ENCODE data around the gene UBE2E3.
"Not testable (repeated sequence)": the region's sequence is repeated elsewhere in the genome, so short reads cannot be mapped to it uniquely, and the experiment has no call there.

UBE2E3 gene

DNA sequence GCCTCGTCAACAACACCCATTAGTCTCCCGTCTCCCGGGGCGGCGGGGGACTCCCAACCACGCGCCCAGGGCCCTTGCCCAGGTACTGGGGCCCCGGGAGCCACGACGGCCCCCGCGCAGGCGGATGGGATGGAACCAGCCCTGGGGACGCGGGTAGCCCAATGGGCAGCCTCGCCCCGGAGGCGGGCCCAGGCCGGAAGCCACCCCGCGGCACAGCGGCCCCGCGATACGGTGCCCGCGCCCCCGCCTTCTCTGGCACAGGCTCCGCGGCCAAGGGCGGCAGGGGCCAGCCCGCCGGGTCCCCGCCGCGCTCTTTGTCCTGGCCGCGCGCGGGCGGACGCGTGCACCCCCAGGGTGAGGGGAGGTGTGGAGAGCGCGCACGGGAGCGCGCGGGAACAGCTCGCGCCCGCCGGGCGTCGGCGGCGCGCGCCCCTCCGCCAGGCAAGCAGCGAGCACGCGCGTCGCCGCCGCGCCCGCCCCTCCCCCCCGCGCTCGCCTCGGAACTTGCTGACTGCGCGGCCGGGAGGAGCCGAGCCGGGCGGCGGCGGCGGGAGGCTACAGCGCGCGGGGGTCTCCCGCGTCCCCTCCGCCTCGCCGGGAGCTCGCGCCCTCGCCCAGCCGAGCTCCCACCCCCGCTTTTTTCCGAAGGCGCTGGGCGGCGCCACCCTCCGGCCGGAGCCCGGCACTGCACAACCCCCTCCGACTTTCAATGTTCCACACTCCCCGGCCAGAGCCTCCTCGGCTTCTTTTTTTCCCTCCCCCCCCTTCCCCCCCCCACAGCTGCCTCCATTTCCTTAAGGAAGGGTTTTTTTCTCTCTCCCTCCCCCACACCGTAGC lies at the start of gene UBE2E3:
UBE2E3 (plus strand) TSS at position 500 of the 837 bp plus-strand sequence. CDS start 1,438 bp downstream, outside the sequence.
- DNase-seq, result peak in 50 of 51 donors; percentile 36 to 94 (median 82)

- DNase-seq, result no peak
These were observed 48.6 kb upstream of the UBE2E3 start for GRCh38 chr2:180931841-180932240.

- DNase-seq, result no peak
These were observed 47.1 kb upstream of the UBE2E3 start for GRCh38 chr2:180933332-180933731.

DNA sequence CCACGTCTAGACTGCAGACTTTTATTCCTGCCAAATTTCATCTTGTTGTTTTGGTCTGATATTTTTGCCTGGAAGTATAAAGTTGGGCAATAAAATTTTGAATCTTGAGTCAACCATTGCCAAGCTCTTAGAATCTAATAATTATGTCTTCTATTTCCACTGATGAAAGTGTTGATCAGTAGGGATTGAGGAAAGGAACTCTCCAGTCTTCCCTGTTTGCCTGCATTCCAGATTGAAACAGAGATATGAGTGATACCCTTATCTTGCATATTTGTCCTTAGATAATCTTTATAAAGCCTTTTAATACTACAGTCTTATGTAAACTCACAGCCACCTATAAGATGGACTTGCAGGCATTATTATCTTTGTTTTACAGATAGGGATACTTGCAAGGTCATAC lies 45.5 kb upstream of the UBE2E3 start:
- DNase-seq, result no peak

DNA sequence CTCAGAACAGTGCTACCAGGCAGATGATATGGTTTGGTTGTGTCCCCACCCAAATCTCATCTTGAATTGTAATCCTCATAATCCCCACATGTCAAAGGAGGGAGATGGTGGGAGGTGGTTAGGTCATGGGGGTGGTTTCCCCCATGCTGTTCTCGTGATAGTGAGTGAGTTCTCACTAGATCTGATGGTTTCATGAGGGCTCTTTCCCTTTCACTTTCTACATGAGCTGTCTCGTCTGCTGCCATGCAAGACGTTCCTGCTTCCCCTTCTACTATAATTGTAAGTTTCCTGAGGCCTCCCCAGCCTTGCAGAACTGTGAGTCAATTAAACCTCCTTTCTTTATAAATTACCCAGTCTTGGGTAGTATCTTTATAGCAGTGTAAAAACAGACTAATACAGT lies 42.9 kb upstream of the UBE2E3 start:
- not testable (repeated sequence) for DNase-seq

GRCh38 chr2:180938451-180938850 lies 42.0 kb upstream of the UBE2E3 start:
- DNase-seq, result no peak

- no peak for DNase-seq
These were observed 37.1 kb upstream of the UBE2E3 start for GRCh38 chr2:180943275-180943674.

DNA sequence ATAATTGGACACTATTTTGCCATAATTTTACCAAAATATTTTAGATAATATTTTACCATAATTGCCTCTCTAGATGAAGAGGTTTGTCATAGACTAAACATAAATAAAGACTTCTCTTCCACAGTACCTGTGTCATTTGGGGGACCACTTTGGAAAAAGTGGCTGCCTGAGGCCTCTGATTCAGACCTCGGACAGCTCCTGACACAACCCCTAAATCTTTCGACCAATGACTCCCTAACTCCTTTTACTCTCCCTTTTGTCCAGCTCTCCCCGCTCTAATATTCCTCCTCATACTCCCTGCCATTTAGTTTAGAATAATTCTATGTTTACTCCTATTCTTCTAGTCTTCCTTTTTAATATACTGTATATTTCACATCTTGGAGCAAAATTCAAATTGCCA lies 36.0 kb upstream of the UBE2E3 start:
- no peak for DNase-seq

DNA sequence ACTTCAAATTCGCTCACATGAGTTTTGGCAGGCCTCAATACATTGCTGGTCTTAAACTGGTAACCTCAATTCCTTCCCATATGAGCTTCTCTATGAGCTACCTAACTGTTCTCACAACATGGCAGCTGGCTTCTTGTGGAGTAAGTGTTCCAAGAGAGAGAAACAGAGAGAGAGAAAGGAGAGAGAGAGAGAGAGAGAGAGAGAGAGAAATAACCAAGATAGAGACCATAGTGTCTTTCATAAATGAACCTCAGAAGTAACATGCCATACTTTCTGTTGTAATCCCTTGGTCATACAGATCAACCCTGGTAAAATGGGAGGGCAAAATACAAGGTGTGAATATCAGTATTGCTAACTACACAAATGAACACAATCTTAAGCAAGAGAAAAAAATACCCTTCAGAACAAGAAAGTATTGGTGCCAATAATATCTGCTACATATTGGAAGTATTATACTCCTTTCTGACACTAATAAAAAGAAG lies 33.2 kb upstream of the UBE2E3 start:
- DNase-seq, result no peak

- no peak for DNase-seq
These were observed 30.5 kb upstream of the UBE2E3 start for GRCh38 chr2:180949896-180950295.

DNA sequence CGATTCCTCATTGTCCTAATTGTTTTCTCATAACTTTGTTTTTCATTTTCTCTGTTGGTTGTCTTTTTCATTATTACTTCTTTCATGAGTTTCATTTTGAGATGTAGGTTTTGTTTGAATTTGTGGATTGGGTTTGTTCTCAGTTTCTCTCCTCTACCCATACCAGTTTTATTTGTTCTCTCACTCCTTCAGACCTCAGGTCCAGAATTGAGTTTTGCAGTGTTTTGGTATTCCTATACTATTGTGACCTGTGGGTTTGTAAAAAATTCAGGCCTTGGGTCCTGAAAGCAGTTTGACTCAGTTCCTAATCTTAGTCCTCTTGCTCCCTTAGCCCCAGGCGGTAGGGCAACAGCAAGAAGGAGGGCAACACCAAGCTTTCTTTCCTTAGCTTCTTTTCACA lies 28.3 kb upstream of the UBE2E3 start:
- no peak for DNase-seq

GRCh38 chr2:180952731-180953336 lies 27.6 kb upstream of the UBE2E3 start:
- no peak for DNase-seq

DNA sequence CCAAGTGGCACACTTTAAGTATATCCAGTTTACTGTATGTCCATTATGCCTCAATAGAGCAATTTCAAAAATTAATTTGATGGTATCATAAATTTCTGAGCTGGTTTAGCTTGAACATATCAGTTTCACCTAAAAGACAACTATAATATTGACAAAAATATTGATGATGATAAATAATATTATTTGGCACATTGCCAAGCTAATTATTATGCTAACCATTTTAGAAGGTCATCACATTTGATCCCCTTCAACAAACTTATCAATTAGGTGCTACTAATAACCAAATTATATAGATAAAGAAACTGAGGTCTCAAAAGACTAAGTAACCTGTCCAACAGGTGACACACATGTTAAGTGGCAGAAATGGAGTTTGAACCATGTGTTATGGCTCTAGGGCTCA lies 26.9 kb upstream of the UBE2E3 start:
- DNase-seq, result no peak

DNA sequence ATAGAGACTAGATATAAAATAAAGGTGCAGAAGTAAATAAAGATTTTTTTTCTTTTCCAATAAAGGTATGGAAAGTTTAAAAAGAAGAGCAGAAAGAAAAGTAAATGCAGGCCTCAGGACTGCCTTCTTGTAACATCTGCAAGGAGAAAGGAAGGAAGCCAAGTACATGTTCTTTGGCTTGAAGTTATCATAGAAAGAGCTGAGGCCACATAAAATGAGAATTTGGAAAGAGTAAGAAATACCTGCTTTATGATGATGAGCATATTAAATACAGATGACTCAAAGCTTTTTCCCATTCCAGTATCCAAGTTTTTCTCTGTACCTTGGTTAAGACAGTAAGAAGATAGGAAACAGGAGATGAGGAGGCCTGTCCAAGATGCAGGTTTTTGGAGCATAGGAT lies 25.3 kb upstream of the UBE2E3 start:
- DNase-seq, result no peak

DNA sequence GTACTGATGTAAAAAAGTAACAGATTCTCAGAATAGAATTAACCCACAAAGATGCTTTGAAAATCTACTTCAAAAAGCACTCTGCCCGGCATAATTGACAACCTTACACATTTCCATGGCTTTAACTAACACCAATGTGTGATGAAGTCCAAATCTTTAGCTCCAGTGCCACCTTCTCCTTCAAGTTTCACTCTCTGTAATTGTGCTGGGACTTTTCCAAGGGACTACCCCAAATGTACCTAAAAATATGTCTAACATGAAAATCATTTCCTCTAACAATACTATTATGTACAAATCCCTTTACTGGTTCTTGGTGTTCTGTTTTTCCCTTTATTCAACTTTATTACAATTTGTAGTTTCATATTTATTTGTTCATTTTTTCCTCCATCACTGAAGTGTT lies 20.6 kb upstream of the UBE2E3 start:
- no peak for DNase-seq

DNA sequence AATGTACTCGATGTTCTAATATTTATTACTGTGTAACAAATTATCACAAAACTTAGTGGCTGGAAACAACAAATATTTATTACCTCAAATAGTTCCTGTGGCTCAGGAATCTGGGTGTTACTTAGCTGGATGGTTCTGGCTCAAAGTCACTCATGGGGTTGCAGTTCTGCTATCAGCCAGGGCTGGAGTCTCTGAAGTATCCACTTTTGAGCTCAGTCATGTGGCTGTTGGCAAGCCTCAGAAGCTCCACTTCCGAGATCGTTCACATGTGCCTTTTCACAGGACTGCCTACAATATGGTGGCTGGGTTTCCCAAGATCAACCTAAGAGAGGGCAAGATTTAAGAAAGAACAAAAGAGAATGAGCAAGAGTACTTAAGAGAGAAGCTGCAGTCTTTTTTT lies 19.4 kb upstream of the UBE2E3 start:
- DNase-seq, result no peak

DNA sequence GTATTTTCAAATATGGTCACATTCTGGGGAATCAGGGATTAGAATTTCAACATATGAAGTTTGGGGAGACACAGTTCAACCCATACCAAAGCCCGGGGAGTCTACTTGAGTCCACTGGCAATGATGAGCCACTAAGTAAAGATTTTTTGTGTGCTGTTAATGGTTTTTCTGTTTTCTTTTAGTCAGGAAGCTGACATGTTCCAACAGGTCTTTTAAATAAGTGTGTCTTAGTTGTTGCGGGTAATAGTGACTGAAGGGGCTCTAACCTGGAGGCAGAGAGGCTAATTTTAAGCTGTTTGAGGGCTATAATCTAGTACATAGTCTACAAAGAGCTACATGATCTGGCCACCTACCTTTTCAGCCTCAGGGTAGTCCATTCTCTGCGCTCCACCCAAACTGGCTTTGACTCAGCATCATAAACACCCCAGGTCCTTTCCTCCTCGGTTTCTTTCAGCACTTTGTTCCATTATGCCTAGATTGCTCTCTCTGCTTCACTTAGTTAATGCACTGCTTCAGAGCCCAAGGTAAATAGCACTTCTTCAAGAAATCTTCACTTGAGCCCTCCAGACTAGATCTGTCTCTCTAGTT lies 17.6 kb upstream of the UBE2E3 start:
- DNase-seq, result no peak

- no peak for DNase-seq
These were observed 14.0 kb upstream of the UBE2E3 start for GRCh38 chr2:180966378-180966777.

DNA sequence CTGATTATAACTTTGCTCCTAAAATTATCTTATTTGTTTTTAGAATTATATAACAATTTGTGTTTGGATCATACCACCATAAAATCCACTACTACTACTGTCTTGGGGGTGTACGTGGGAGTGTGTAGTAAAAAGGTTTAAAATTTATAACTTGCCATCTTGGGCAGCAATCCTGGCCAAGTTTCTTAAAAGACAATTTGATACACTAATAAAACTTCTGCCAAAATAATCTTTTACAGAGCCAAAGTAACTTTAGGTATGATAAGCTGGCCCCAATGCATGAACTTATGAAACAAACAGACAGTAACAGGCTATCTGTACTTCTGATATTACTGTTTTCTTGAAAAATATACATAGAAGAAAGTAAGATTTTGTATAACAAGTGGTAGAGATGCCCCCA lies 11.3 kb upstream of the UBE2E3 start:
- DNase-seq, result no peak

DNA sequence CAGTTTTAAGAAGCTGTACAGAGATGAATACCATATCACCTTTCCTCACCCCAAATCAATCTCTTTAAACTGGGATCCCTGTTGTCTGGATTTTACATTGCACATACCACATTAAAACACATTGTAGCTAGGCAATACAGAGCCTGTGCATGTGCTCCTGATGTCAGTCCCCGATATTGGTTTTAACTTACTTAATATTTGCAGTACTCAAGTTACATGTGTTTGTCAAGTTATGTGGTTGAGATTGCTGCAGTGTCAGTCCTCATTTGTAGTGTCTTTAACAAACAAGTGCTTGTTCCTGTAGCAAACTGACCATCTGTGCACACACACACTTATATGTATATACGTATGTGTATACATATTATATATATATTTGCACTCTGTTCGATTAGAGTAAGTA lies 10.4 kb upstream of the UBE2E3 start:
- DNase-seq, result no peak

DNA sequence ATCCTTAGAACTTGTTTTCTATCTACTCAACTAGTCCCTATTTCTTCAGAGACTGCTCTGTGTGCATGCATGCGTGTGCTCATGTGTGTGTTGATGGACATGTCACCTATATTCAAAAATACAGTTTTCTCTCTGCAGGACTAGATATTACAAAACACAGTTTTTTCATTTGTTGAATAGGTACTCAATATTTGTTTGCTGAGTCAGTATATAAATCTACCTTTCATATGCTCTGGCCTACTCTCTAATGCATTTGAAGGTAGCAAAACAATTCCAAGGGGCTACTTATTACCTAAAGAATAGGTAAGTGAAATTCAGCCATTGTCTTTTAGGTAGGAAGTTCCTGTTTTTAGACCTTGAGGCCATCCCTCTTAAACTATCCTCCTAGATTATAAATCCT lies 8.6 kb upstream of the UBE2E3 start:
- no peak for DNase-seq

DNA sequence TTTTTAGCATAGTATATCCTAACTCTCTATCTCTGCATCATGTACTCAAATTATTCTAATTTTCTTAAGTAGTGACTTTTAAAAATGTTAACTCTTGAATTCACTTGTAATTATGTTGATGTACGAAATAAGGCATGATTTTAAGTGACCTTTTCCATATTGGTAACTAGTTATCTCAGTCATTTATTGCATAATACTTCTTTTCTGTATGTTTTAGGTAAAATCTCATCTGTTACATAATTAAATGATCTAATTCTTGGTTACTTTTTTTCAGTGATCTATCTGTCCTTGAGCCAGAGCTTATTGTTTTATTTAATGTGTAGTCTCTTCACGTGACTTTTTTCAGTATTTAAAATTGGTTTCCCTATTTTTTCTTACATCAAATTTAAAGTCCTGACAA lies 4.8 kb upstream of the UBE2E3 start:
- no peak for DNase-seq

Measured in hypothalamus (tissue), 51 donors.